KMS-11 (cell line): ENCODE measurements around the gene HOXA9.

Experiments used
- H2AFZ ChIP-seq: fragments of 200-600 bp; sonication (generic); 2 replicates; pipeline ENCODE4 v1.6.1; 2016; ENCODE audit warnings: antibody characterized with exemption, mixed run types, low read depth
- H3K27ac ChIP-seq: fragments of 200-600 bp; sonication (generic); 2 replicates; pipeline ENCODE4 v1.6.1; 2016; ENCODE audit warnings: mild to moderate bottlenecking, mixed run types
- H3K27me3 ChIP-seq: fragments of 200-600 bp; sonication (generic); 2 replicates; pipeline ENCODE4 v1.6.1; 2017; ENCODE audit warnings: mild to moderate bottlenecking, low read depth, mixed run types, moderate library complexity; ENCODE audit not compliant: insufficient read depth
- H3K36me3 ChIP-seq: fragments of 200-600 bp; sonication (generic); 2 replicates; pipeline ENCODE4 v1.6.1; 2017; ENCODE audit warnings: mild to moderate bottlenecking, mixed run types; ENCODE audit not compliant: insufficient read depth
- H3K4me1 ChIP-seq: fragments of 200-600 bp; sonication (generic); 2 replicates; pipeline ENCODE4 v1.6.1; 2016; ENCODE audit warnings: mild to moderate bottlenecking, low read depth, mixed run types; ENCODE audit not compliant: poor library complexity, severe bottlenecking
- H3K4me2 ChIP-seq: fragments of 200-600 bp; sonication (generic); 2 replicates; pipeline ENCODE4 v1.7.0; 2016; ENCODE audit warnings: mild to moderate bottlenecking, mixed run types
- H3K4me3 ChIP-seq: fragments of 200-600 bp; sonication (generic); IDR thresholded peaks from 2 replicates; pipeline ENCODE4 v1.6.1; 2017; ENCODE audit warnings: low read depth, low read length, mixed read lengths; ENCODE audit not compliant: insufficient read depth
- H3K79me2 ChIP-seq: fragments of 200-600 bp; sonication (generic); 2 replicates; pipeline ENCODE4 v1.6.1; 2016; ENCODE audit warnings: low read depth, mixed run types; ENCODE audit not compliant: insufficient read depth
- H3K9ac ChIP-seq: fragments of 200-600 bp; sonication (generic); 2 replicates; pipeline ENCODE4 v1.6.1; 2016; ENCODE audit warnings: mild to moderate bottlenecking, mixed run types
- H4K20me1 ChIP-seq: fragments of 200-600 bp; sonication (generic); 2 replicates; pipeline ENCODE4 v1.6.1; 2016; ENCODE audit warnings: mild to moderate bottlenecking, mixed run types; ENCODE audit not compliant: insufficient read depth
- TF ChIP-seq, protein P1 (sequence below): fragments of 200-600 bp; sonication (generic); conservative IDR thresholded peaks from 2 replicates; pipeline ENCODE4 v1.6.1; 2017; ENCODE audit warnings: low read depth, mild to moderate bottlenecking, antibody characterized with exemption, low read length, moderate library complexity, mixed read lengths

Gene HOXA9

DNA sequence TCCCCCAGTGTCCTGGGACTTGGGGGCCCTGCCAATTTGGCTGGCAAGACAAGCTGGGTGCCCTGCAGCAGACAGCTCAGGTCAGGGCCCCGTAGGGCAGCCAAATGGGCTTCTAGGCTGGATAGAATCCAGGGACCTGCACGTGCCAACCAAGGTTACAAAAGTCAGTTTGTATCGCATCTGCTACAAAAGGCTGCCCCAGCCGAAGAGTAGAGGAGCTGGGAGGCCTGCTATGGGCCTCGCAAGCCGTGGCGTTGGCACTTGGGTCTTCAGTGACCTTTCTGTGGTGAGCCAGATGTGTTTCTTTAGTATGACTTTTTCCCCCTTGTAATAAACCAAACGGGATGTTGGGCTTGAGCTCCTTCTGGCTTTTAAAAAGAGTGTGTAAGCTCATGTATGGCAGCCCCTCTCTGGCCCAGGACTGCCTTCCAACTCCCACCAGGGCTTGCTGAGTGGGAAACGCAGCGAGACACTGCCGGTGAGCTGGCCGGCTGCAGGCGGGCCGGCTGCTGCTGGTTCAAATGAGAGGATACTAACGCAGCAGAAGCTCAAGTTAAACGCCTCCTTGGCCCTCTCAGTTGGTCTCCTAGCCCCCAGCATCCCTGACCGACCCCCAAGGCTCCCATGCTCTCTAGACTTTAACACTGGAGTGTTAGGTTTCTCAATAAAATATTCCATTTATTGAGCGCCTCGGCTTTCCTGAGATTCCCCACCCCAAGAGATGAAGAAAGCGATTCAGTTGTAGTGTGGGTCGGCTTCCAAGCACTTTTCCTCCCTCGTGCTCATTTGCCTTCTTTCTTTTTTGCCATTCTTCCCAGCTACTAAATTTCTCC is 11.8 kb upstream of the HOXA9 start:
- Histone ChIP-seq H3K9ac (no peak overlapping the region), H3K4me1 (peaks cover 3% of the 10 kb centered on the region), H3K27me3 (peaks cover 7% of the 10 kb centered on the region; the same call in 1 of the 2 replicates), H3K79me2 (no peaks in the 10 kb centered on the region), H3K36me3 (no peaks in the 10 kb centered on the region), H3K4me2 (no peak overlapping the region), H3K4me3 (no peak overlapping the region), H2AFZ (no peak overlapping the region), H4K20me1 (no peaks in the 10 kb centered on the region), H3K27ac (no peak overlapping the region)
- TF ChIP-seq, protein P1, sequence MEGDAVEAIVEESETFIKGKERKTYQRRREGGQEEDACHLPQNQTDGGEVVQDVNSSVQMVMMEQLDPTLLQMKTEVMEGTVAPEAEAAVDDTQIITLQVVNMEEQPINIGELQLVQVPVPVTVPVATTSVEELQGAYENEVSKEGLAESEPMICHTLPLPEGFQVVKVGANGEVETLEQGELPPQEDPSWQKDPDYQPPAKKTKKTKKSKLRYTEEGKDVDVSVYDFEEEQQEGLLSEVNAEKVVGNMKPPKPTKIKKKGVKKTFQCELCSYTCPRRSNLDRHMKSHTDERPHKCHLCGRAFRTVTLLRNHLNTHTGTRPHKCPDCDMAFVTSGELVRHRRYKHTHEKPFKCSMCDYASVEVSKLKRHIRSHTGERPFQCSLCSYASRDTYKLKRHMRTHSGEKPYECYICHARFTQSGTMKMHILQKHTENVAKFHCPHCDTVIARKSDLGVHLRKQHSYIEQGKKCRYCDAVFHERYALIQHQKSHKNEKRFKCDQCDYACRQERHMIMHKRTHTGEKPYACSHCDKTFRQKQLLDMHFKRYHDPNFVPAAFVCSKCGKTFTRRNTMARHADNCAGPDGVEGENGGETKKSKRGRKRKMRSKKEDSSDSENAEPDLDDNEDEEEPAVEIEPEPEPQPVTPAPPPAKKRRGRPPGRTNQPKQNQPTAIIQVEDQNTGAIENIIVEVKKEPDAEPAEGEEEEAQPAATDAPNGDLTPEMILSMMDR, result no peak

GRCh38 chr7:27176524-27176845 is 11.1 kb upstream of the HOXA9 start:
- Histone ChIP-seq H3K4me2 (no peak overlapping the region), H2AFZ (no peak overlapping the region), H3K9ac (no peak overlapping the region), H3K4me3 (no peak overlapping the region), H4K20me1 (no peaks in the 10 kb centered on the region), H3K27ac (no peak overlapping the region), H3K27me3 (peaks cover 7% of the 10 kb centered on the region; the same call in 1 of the 2 replicates), H3K79me2 (no peaks in the 10 kb centered on the region), H3K4me1 (peaks cover 10% of the 10 kb centered on the region), H3K36me3 (no peaks in the 10 kb centered on the region)
- TF ChIP-seq, protein P1, result no peak

- Histone ChIP-seq H4K20me1 (no peaks in the 10 kb centered on the region), H3K27me3 (peaks cover 11% of the 10 kb centered on the region; the same call in 1 of the 2 replicates), H3K4me2 (no peak overlapping the region), H3K36me3 (no peaks in the 10 kb centered on the region), H3K9ac (no peak overlapping the region), H2AFZ (no peak overlapping the region), H3K27ac (no peak overlapping the region), H3K79me2 (no peaks in the 10 kb centered on the region), H3K4me1 (peaks cover 16% of the 10 kb centered on the region), H3K4me3 (no peak overlapping the region)
- TF ChIP-seq, protein P1, result no peak
These were observed 10.5 kb upstream of the HOXA9 start for GRCh38 chr7:27175626-27176523.

DNA sequence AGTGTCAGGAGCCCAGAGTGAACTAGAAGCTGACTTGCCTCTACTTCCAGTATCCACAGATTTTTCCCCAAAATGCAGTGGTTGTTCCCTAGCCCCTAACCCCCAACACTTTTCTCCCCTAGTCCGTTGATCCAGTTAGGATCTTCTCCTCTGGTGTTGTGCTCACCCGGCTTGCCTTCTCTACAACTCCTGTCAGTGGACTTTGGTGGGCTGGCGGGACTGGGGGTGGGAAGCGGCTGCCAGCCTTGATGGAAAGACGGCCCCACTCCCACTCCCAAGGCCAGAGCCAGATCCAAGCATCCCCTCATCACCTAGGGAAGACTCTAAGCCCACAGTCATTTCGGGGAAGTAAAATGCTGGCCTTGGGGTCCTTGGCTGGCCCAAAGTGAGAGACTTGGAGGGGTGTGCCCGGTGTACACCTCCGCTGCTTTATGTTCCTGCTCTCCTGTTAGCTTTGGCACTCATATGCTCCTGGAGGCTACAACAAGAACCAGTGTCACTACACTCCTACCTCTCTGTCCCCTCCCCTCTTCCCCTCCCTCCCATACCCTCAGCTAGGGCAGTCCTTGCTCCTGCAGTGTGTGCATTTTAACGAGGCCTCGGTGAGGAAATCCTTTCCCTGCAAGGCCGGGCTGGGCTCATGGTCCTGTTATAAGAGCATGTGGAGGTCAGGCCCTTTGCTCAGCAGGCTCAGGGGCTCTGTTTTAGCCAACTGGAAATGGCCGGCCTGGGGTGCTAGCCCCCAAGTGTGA is 9.7 kb upstream of the HOXA9 start:
- Histone ChIP-seq H3K9ac (no peak overlapping the region), H3K4me2 (no peak overlapping the region), H3K36me3 (no peaks in the 10 kb centered on the region), H4K20me1 (no peaks in the 10 kb centered on the region), H3K27me3 (peaks cover 15% of the 10 kb centered on the region; the same call in 1 of the 2 replicates), H3K27ac (no peak overlapping the region), H3K4me3 (no peak overlapping the region), H3K4me1 (peaks cover 17% of the 10 kb centered on the region), H3K79me2 (no peaks in the 10 kb centered on the region), H2AFZ (no peak overlapping the region)
- TF ChIP-seq, protein P1, result no peak
